Retinal pigment epithelial cell (primary cell): Measurements from ENCODE around the gene RELB.

ENCODE experiments used
- DNase-seq: peaks from one replicate; pipeline ENCODE4 v3.0.0-alpha.2; 2010; ENCODE audit warnings: low read depth
- H3K4me3 ChIP-seq: 2 replicates; pipeline ENCODE4 v1.5.1; 2011; ENCODE audit warnings: mild to moderate bottlenecking, low read length, control low read depth, moderate library complexity
- TF ChIP-seq, protein P1 (sequence below): conservative IDR thresholded peaks from 2 replicates; pipeline ENCODE4 v1.5.1; 2011; ENCODE audit warnings: low read depth, low read length, control low read depth, inconsistent platforms

RELB gene

DNA sequence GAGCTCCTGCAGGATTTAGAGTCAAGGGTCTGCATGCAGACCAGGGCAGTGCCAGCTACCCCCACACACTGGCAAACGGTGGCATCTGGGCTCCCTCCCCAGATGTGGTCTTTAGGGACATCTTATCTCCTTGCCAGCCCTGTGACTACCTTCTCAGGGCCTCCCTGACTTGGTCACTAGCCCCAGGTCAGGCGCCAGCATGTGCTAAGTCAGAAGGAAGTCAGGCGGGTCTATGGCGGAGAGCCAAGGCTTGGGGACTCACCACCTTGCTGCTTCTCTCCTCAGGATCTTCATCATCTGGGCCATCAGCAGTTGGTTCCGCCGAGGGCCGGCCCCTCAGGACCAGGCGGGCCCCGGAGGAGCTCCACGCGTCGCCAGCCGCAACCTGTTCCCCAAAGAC, 28.5 kb upstream of the RELB start:
- no peak for DNase-seq
- no peak overlapping the region for H3K4me3 ChIP-seq
- TF ChIP-seq, protein P1, sequence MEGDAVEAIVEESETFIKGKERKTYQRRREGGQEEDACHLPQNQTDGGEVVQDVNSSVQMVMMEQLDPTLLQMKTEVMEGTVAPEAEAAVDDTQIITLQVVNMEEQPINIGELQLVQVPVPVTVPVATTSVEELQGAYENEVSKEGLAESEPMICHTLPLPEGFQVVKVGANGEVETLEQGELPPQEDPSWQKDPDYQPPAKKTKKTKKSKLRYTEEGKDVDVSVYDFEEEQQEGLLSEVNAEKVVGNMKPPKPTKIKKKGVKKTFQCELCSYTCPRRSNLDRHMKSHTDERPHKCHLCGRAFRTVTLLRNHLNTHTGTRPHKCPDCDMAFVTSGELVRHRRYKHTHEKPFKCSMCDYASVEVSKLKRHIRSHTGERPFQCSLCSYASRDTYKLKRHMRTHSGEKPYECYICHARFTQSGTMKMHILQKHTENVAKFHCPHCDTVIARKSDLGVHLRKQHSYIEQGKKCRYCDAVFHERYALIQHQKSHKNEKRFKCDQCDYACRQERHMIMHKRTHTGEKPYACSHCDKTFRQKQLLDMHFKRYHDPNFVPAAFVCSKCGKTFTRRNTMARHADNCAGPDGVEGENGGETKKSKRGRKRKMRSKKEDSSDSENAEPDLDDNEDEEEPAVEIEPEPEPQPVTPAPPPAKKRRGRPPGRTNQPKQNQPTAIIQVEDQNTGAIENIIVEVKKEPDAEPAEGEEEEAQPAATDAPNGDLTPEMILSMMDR: no peak

GRCh38 chr19:44973982-44974735, 27.1 kb upstream of the RELB start:
- no peak for DNase-seq

GRCh38 chr19:44974857-44975256, 26.4 kb upstream of the RELB start:
- TF ChIP-seq, protein P1: no peak
- H3K4me3 ChIP-seq: no peak overlapping the region
- no peak for DNase-seq

More at GRCh38 chr19:44973982-44974735, 27.1 kb upstream of the RELB start:
- TF ChIP-seq, protein P1: no peak
- H3K4me3 ChIP-seq: no peak overlapping the region

DNA sequence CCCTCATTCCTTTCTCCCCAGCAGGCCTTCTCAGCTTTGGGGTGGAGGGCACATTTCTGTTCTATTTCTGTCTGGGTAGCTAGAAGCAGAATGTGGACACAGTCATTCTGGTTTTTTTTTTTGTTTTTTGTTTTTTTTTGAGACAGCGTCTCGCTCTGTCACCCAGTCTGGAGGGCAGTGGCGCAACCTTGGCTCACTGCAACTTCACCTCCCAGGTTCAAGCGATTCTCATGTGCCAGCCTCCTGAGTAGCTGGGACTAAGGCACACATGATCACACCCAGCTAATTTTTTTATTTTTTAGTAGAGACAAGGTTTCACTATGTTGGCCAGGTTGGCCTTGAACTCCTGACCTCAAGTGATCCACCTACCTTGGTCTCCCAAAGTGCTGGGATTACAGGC, 25.8 kb upstream of the RELB start:
- H3K4me3 ChIP-seq: no peak overlapping the region
- DNase-seq: no peak
- TF ChIP-seq, protein P1: no peak

- no peak for DNase-seq
- no peak overlapping the region for H3K4me3 ChIP-seq
- TF ChIP-seq, protein P1: no peak
Observed at GRCh38 chr19:44984005-44984404, 17.3 kb upstream of the RELB start.

DNA sequence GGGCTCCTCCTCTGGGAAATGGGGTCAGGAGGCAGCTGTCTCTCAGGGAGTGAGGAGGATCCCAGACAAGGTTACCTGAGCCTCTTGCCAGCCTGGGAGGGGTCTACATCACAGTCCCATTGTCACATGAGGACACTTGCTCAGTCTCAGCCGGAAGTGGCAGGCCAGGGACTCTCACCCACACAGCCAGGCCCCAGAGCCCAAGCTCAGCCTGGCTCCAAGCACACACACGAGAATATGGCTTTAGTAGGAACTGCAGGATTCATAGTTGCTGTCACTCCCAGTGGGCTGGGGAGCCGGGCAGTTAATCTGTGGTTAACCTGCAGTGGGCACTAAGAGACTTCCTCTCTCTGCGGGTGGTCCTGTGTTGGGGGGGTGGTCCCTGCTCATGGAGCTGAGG, 15.8 kb upstream of the RELB start:
- no peak overlapping the region for H3K4me3 ChIP-seq
- DNase-seq: no peak
- TF ChIP-seq, protein P1: no peak

DNA sequence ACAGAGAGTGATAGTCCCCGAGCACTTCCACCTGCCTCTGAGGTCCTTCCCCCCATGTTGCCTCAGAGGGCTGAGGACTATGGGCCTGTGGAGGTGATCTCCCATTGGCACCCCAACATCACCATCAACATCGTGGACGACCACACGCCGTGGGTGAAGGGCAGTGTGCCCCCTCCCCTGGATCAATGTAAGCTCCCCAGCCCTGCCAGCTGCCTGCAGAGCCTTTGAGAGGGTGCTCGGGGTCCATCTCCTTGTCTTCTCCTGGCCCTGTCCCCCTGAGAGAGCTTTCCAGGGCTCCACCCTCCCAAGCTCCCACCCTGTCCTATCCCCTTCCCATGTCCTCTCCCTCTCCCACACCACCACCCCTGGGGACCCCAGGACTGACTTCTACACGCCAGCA, 14.9 kb upstream of the RELB start:
- DNase-seq: no peak
- TF ChIP-seq, protein P1: no peak

More for the DNA sequence above, 14.9 kb upstream of the RELB start:
- no peak overlapping the region for H3K4me3 ChIP-seq
